Lung microvascular endothelial cell (primary cell): Measurements from ENCODE around the gene ZNF775. TPM values are rescaled to one million over a fixed set of nuclear protein-coding genes. Genes with fewer than 3 reads are reported as not detected.

ENCODE experiments used
- DNase-seq, 2 donors: peaks; one replicate each; pipeline versions ENCODE4 v3.0.0 to v3.0.0-alpha.2; 2010; ENCODE audit warnings: low read depth in 2 of 2
- total RNA-seq: library from RNA; depleted of rRNA; stranded (reverse); fragments of >200 nt; gene quantifications from 2 replicates; pipeline ENCODE4 v1.2.1, GENCODE V29; 2014

Gene ZNF775
- total RNA-seq, 1 donor from 2014 or later, result 5.4 TPM

GRCh38 chr7:150368884-150369747 lies 10.0 kb upstream of the ZNF775 start:
- peak; percentile 80 to 90 for DNase-seq

GRCh38 chr7:150369748-150370501 lies 9.2 kb upstream of the ZNF775 start:
- peak in 1 of 2 donors; percentile 37 for DNase-seq

GRCh38 chr7:150370612-150371071 lies 8.5 kb upstream of the ZNF775 start:
- peak in 1 of 2 donors; percentile 43 for DNase-seq

DNA sequence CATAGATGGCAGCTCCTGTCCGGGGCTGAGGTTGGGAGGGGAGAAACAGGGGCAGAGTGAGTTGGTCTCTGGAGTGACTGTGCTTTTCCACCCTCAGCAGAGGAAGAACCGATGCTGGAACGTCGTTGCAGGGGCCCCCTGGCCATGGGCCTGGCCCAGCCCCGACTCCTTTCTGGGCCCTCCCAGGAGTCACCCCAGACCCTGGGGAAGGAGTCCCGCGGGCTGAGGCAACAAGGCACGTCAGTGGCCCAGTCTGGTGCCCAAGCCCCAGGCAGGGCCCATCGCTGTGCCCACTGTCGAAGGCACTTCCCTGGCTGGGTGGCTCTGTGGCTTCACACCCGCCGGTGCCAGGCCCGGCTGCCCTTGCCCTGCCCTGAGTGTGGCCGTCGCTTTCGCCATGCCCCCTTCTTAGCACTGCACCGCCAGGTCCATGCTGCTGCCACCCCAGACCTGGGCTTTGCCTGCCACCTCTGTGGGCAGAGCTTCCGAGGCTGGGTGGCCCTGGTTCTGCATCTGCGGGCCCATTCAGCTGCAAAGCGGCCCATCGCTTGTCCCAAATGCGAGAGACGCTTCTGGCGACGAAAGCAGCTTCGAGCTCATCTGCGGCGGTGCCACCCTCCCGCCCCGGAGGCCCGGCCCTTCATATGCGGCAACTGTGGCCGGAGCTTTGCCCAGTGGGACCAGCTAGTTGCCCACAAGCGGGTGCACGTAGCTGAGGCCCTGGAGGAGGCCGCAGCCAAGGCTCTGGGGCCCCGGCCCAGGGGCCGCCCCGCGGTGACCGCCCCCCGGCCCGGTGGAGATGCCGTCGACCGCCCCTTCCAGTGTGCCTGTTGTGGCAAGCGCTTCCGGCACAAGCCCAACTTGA lies 7.8 kb upstream of the ZNF775 start:
- no peak for DNase-seq

GRCh38 chr7:150371996-150372270 lies 7.2 kb upstream of the ZNF775 start:
- no peak for DNase-seq

DNA sequence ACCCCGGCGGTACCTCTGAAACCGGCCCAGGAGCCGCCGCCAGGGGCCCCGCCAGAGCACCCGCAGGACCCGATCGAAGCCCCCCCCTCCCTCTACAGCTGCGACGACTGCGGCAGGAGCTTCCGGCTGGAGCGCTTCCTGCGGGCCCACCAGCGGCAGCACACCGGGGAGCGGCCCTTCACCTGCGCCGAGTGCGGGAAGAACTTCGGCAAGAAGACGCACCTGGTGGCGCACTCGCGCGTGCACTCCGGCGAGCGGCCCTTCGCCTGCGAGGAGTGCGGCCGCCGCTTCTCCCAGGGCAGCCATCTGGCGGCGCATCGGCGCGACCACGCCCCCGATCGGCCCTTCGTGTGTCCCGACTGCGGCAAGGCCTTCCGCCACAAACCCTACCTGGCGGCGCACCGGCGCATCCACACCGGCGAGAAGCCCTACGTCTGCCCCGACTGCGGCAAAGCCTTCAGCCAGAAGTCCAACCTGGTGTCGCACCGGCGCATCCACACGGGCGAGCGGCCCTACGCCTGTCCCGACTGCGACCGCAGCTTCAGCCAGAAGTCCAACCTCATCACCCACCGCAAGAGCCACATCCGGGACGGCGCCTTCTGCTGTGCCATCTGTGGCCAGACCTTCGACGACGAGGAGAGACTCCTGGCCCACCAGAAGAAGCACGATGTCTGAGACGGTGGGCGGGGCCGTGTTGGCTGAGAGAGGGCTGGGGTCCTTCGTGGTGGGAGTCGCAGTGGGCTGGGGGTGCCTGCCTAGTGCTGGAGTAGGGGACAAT lies 6.7 kb upstream of the ZNF775 start:
- DNase-seq, result no peak

GRCh38 chr7:150373049-150373801 lies 5.9 kb upstream of the ZNF775 start:
- DNase-seq, result no peak

GRCh38 chr7:150374026-150374425 lies 5.1 kb upstream of the ZNF775 start:
- DNase-seq, result no peak

- no peak for DNase-seq
These were observed 4.7 kb upstream of the ZNF775 start for GRCh38 chr7:150374472-150374871.

DNA sequence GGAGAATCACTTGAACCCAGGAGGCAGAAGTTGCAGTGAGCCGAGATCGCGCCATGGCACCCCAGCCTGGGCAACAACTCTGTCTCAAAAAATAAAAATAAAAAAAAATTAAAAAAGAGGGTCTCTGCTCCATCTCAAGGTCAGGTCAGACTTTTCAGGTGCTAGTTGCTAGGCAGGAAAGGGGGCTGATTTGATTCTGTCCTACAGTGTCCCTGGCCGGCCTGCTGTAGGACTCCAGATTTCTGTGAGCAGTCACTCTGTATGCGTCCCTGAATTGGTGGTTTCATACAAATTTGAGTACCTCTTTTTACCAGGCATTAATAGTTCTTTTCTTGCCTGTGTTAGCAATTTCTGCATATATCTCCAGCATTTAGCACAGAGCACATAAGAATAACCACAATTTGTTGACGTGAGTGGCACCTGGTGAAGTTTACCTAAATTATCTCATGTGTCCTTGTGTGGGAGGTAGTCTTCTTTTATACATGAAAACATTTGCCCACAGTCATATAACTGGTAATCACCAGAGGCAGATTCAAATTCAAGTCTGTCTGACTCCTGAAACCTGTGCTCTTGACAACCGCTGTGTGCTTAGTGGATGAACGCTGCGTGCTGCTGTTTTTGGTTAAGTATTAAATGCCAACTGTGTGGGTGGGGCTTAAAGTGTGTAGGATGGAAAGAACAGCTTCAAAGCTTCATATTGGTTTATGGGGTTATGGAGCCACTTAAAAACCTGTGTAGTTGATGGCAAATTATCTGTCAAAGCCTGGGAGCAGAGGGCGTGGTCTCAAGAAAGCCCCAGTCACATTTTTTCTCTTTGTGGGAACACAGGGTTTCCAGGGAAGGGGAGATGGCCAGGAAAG lies 3.2 kb upstream of the ZNF775 start:
- no peak for DNase-seq

DNA sequence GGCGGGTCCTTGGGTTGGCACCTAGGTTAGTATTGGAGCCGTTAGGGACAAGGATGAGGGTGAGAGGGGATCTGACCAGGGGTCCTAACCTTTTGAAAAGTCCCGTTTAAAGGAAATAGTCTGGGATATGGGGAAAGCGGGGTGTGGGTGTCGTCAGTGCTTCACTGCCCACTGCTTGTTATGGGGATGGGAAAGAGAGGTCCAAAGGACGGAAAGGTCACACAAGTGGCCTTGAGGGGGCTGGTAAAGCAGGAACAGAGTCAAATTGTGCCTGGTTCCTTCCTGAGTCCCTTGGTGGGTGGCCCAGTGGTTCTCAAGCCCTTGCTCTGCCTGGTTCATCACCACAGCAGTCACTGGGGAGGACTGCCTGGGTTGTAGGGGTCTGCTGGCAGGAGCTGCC lies 2.6 kb upstream of the ZNF775 start:
- DNase-seq, result no peak

GRCh38 chr7:150377196-150377595 lies 1.9 kb upstream of the ZNF775 start:
- DNase-seq, result peak in 1 of 2 donors; percentile 64

DNA sequence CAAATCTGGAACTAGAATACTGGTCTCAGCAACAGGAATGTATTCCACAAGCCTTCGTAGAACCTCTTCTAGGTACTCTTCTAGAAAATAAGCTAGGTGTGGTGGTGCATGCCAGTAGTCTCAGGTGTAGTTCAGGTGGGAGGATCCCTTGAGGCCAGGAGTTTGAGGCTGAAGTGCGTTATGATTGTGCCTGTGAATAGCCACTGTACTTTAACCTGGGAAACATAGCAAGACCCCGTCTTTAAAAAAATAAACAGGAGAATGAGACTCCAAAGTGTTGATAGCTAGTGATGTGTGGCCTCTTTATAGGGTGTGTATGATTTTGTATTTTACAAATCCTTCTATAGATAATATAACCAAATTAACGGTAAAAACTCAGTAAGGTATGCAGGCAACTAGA lies 1.5 kb upstream of the ZNF775 start:
- DNase-seq, result no peak

GRCh38 chr7:150378115-150378852 lies 846 bp upstream of the ZNF775 start:
- peak; percentile 42 to 80 for DNase-seq

DNA sequence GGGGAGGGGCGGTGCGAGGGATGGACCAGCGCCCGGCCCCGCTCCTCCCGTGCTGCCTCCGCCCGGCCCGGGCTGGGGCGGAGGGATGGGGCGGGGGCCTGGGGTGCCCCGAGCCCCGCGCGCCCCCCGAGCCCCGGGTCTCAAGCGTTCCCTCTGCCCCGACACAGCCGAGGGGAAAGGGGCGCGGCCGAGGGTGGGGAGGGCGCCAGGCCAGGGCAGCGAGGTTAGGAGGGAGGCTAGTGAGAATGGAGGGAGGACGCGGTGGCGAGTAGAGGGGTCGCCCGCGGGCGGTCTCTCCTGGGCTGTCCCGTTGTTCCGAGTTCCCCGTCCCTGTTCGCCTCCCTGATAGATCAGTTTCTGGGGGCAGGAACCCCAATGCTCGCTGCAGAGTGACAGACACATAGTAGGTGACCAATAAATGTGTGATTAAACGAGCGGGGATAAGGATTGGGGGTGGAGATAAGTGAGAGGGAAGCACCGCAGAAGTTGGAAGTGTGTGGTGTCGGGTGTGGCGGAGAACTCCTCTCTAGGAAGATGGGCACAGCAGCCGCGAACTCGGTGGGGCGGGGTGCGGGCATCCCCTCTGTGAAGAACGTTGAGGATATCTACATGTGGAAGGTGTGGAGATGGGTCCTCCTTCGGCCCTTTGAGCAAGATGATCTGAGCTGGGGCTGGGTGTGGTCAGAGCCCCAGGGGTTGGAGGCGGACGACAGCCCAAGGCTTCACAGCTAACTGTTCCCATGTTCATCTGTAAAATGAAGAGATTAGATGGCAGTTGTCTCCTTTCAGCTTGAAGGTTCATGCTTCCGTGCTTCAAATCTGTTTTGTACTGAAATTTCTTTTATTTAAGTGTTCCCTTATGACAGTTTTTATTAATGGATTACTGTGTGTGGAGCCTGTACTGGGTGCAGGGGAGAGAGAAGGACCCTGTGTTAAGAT lies 580 bp downstream of the ZNF775 start:
- DNase-seq, result peak; percentile 16 to 35

- DNase-seq, result no peak
These were observed 1.3 kb downstream of the ZNF775 start for GRCh38 chr7:150380463-150380862.

DNA sequence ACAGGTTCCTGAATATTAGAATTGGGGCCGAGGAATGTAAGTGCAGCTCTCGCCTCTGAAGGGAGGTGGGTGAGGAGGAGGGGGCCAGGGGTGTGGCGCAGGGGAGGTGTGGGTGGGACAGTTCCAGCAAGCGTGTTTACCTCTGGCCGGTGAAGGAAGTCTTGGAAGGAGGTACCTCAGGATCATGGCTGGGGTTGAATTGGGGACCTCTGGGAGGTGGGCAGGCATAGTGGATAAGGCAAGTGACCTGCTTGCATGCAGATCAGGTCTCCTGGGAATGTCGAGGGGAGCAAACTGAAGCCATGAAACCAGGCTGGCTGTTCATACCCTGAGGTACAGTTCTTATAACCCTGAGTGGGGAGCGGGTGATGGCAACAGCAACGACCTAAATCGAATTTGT lies 2.0 kb downstream of the ZNF775 start:
- no peak for DNase-seq

- no peak for DNase-seq
These were observed 2.6 kb downstream of the ZNF775 start for GRCh38 chr7:150381785-150382122.
